ENCODE data around the gene DSE. TPM values are rescaled to one million over a fixed set of nuclear protein-coding genes. Genes with fewer than 3 reads are reported as not detected.

Gene DSE
- total and polyA plus RNA-seq, 2 donors (not counting 1 experiment from before 2014, with no cell fraction given), result 8.3 to 8.6 TPM

- ChIA-PET CTCF (interaction anchor here (1.0 to 1.3 kb wide), 3 partner anchors 11 to 68 kb away, joined by 3 to 4 read pairs (median 3); no protein-coding TSS in a partner anchor), POLR2A (no interaction called here)
- no peaks in the 10 kb centered on the region for H3K4me1 Mint-ChIP-seq
- Histone ChIP-seq H3K36me3 (replicated peaks in 1 of 2; ENCODE audit: control extremely low read depth in 1 of 2, control insufficient read depth in 1 of 2, extremely low read depth in 1 of 2, insufficient read depth in 2 of 2, low read length in 1 of 2) (no peaks in the 10 kb centered on the region), H3K79me2 (ENCODE audit: control insufficient read depth, insufficient read depth, low read length) (no peaks in the 10 kb centered on the region), H3K9me3 (ENCODE audit: control extremely low read depth in 1 of 3, control insufficient read depth in 2 of 3, insufficient read depth in 1 of 3, low read length in 2 of 3) (no peaks in the 10 kb centered on the region), H3K4me2 (replicated peaks; ENCODE audit: low read depth, low read length, poor library complexity, severe bottlenecking) (no peak overlapping the region), H3K27me3 (replicated peaks in 1 of 4; ENCODE audit: control extremely low read depth in 1 of 4, control insufficient read depth in 3 of 4, insufficient read depth in 4 of 4, low read length in 3 of 4) (no peaks in the 10 kb centered on the region), H2AFZ (ENCODE audit: insufficient read depth, low read depth, low read length, poor library complexity, severe bottlenecking) (no peak overlapping the region), H3K4me3 (ENCODE audit: control extremely low read depth in 1 of 5, extremely low read depth in 1 of 5, insufficient read depth in 1 of 5, low read depth in 2 of 5, low read length in 4 of 5) (no peak overlapping the region), H3K4me1 (ENCODE audit: control insufficient read depth in 2 of 2, insufficient read depth in 2 of 2, low read length in 2 of 2) (no peaks in the 10 kb centered on the region), H3K27ac (ENCODE audit: low read length in 2 of 2) (no peak overlapping the region), H4K20me1 (ENCODE audit: control insufficient read depth, insufficient read depth, low read length, poor library complexity, severe bottlenecking) (no peaks in the 10 kb centered on the region), H3K9ac (ENCODE audit: low read length) (no peak overlapping the region)
- H3K9me3 Mint-ChIP-seq (ENCODE audit: insufficient read depth), result no peaks in the 10 kb centered on the region
- no peak for DNase-seq
- ATAC-seq (ENCODE audit: low read depth), result no peak
- 92% methylated on average over 2 of the region's 3 CpGs for WGBS (ENCODE audit: insufficient coverage)
- TF ChIP-seq, protein P1, sequence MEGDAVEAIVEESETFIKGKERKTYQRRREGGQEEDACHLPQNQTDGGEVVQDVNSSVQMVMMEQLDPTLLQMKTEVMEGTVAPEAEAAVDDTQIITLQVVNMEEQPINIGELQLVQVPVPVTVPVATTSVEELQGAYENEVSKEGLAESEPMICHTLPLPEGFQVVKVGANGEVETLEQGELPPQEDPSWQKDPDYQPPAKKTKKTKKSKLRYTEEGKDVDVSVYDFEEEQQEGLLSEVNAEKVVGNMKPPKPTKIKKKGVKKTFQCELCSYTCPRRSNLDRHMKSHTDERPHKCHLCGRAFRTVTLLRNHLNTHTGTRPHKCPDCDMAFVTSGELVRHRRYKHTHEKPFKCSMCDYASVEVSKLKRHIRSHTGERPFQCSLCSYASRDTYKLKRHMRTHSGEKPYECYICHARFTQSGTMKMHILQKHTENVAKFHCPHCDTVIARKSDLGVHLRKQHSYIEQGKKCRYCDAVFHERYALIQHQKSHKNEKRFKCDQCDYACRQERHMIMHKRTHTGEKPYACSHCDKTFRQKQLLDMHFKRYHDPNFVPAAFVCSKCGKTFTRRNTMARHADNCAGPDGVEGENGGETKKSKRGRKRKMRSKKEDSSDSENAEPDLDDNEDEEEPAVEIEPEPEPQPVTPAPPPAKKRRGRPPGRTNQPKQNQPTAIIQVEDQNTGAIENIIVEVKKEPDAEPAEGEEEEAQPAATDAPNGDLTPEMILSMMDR (IDR thresholded peaks at IDR 0.05), result no peak
- no peak for TF ChIP-seq EZH2 (IDR thresholded peaks at IDR 0.05; ENCODE audit: borderline replicate concordance, insufficient read depth, low read depth, low read length, poor library complexity, severe bottlenecking)
- intact Hi-C loops (cut with micrococcal nuclease), result loop anchor here (5.0 kb wide), 1 partner anchor 43 kb away; no protein-coding TSS in a partner anchor
- H3K27ac Mint-ChIP-seq, result no peak overlapping the region
- H3K4me3 Mint-ChIP-seq, result no peak overlapping the region
- no peaks in the 10 kb centered on the region for H3K27me3 Mint-ChIP-seq
Measured at GRCh38 chr6:116355796-116356195, 15.0 kb upstream of the DSE start.

DNA sequence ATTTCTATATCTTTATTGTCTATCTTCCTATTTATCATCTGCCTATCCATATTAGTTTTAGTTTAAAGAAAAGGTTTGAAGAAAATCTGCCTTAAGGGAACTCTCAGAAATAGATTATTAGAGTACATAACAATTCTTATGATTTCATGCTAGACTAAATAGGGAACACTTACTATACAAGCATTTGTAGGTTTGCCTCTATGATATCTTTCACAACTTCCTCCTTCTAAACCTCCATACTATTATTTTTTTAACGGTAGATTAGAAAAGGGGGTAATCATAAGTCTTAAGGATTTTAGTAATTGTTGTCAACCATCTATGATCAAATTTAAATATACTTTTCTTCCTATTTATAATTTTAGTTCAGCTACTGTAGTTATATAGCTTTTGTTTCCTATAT is 11.6 kb upstream of the DSE start:
- H3K4me3 Mint-ChIP-seq, result no peak overlapping the region
- ATAC-seq (ENCODE audit: low read depth), result no peak

More for the DNA sequence above, 11.6 kb upstream of the DSE start:
- H3K9ac ChIP-seq (ENCODE audit: low read length), result no peak overlapping the region
- Mint-ChIP-seq H3K27me3 (no peaks in the 10 kb centered on the region), H3K9me3 (ENCODE audit: insufficient read depth) (no peaks in the 10 kb centered on the region), H3K4me1 (peaks cover 3% of the 10 kb centered on the region), H3K27ac (no peak overlapping the region)
- no peak overlapping the region for H3K4me2 ChIP-seq (replicated peaks; ENCODE audit: low read depth, low read length, poor library complexity, severe bottlenecking)
- H3K4me3 ChIP-seq (ENCODE audit: control extremely low read depth in 1 of 5, extremely low read depth in 1 of 5, insufficient read depth in 1 of 5, low read depth in 2 of 5, low read length in 4 of 5), result no peak overlapping the region
- H3K79me2 ChIP-seq (ENCODE audit: control insufficient read depth, insufficient read depth, low read length), result no peaks in the 10 kb centered on the region
- H3K27ac ChIP-seq (ENCODE audit: low read length in 2 of 2), result no peak overlapping the region
- H3K9me3 ChIP-seq (ENCODE audit: control extremely low read depth in 1 of 3, control insufficient read depth in 2 of 3, insufficient read depth in 1 of 3, low read length in 2 of 3), result no peaks in the 10 kb centered on the region
- intact Hi-C loops (cut with micrococcal nuclease), result loop anchor here (5.0 kb wide), 1 partner anchor 47 kb away; no protein-coding TSS in a partner anchor
- TF ChIP-seq, protein P1 (IDR thresholded peaks at IDR 0.05), result no peak
- no peak for TF ChIP-seq EZH2 (IDR thresholded peaks at IDR 0.05; ENCODE audit: borderline replicate concordance, insufficient read depth, low read depth, low read length, poor library complexity, severe bottlenecking)
- no peaks in the 10 kb centered on the region for H4K20me1 ChIP-seq (ENCODE audit: control insufficient read depth, insufficient read depth, low read length, poor library complexity, severe bottlenecking)
- no peaks in the 10 kb centered on the region for H3K36me3 ChIP-seq (replicated peaks in 1 of 2; ENCODE audit: control extremely low read depth in 1 of 2, control insufficient read depth in 1 of 2, extremely low read depth in 1 of 2, insufficient read depth in 2 of 2, low read length in 1 of 2)
- ChIA-PET POLR2A (no interaction called here), CTCF (interaction anchor here (0.9 to 1.4 kb wide), 5 partner anchors 9 to 176 kb away, joined by 3 to 6 read pairs (median 3); no protein-coding TSS in a partner anchor)
- H2AFZ ChIP-seq (ENCODE audit: insufficient read depth, low read depth, low read length, poor library complexity, severe bottlenecking), result no peak overlapping the region
- no peaks in the 10 kb centered on the region for H3K27me3 ChIP-seq (replicated peaks in 1 of 4; ENCODE audit: control extremely low read depth in 1 of 4, control insufficient read depth in 3 of 4, insufficient read depth in 4 of 4, low read length in 3 of 4)
- peaks cover 0 to 6% of the 10 kb centered on the region in 2 donors for H3K4me1 ChIP-seq (ENCODE audit: control insufficient read depth in 2 of 2, insufficient read depth in 2 of 2, low read length in 2 of 2)
- DNase-seq, result no peak
- whole genome bisulfite sequencing (ENCODE audit: insufficient coverage), result no CpG with 5 or more reads among the region's 1 CpG
